Lower lobe of right lung (tissue), 2 donors: ENCODE measurements around the gene APPBP2. TPM values are rescaled to one million over a fixed set of nuclear protein-coding genes. Genes with fewer than 3 reads are reported as not detected.

Experiments used
- ATAC-seq, 2 donors: fragments of 200-7000 bp; cut with Tn5 transposase; one replicate each; pipeline ENCODE4 v1.9.1; 2020 to 2022; ENCODE audit warnings: mild to moderate bottlenecking in 2 of 2, moderate library complexity in 2 of 2
- DNase-seq: peaks from one replicate; pipeline ENCODE4 v3.0.0-alpha.2; 2020
- H3K27ac ChIP-seq: fragments of 200-600 bp; one replicate; pipeline ENCODE4 v1.8.0; 2022
- H3K27me3 ChIP-seq: fragments of 200-600 bp; one replicate; pipeline ENCODE4 v1.8.0; 2022; ENCODE audit warnings: low read depth
- H3K36me3 ChIP-seq: fragments of 200-600 bp; one replicate; pipeline ENCODE4 v1.8.0; 2022; ENCODE audit warnings: mild to moderate bottlenecking
- H3K4me1 ChIP-seq: fragments of 200-600 bp; one replicate; pipeline ENCODE4 v1.8.0; 2022
- H3K4me3 ChIP-seq: fragments of 200-600 bp; one replicate; pipeline ENCODE4 v1.8.0; 2022; ENCODE audit warnings: mild to moderate bottlenecking
- H3K9me3 ChIP-seq: fragments of 200-600 bp; one replicate; pipeline ENCODE4 v1.8.0; 2022
- intact Hi-C: fragments of 100-400 bp; cut with DNase I; formaldehyde crosslinking; loops from one replicate; pipeline ENCODE4 v1.11.0; 2022
- long read RNA-seq: library from polyadenylated mRNA; unstranded; transcript quantifications from one replicate; pipeline ENCODE4 v2.0.0, GENCODE V29; 2021
- total RNA-seq: library from RNA; stranded (reverse); fragmentation: NEBNext Ultra II Directional; extraction: Animal tissue kit (Norgen Biotek cat#: 25700); gene quantifications from one replicate; pipeline ENCODE4 v1.2.1, GENCODE V29; 2021
- TF ChIP-seq, protein P1 (sequence below): fragments of 200-600 bp; IDR thresholded peaks from one replicate; pipeline ENCODE4 v1.8.0; 2022; ENCODE audit warnings: antibody characterized with exemption, mild to moderate bottlenecking
- donor health status: DM: no; HTN: yes; CAD: no; lungs with severe emphysema.

Gene APPBP2, protein sequence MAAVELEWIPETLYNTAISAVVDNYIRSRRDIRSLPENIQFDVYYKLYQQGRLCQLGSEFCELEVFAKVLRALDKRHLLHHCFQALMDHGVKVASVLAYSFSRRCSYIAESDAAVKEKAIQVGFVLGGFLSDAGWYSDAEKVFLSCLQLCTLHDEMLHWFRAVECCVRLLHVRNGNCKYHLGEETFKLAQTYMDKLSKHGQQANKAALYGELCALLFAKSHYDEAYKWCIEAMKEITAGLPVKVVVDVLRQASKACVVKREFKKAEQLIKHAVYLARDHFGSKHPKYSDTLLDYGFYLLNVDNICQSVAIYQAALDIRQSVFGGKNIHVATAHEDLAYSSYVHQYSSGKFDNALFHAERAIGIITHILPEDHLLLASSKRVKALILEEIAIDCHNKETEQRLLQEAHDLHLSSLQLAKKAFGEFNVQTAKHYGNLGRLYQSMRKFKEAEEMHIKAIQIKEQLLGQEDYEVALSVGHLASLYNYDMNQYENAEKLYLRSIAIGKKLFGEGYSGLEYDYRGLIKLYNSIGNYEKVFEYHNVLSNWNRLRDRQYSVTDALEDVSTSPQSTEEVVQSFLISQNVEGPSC
- total RNA-seq: 49.4 TPM
- long read RNA-seq, full-length matches to known transcripts: 43 of 73 reads
- long read RNA-seq, partial matches to known transcripts: 7 of 73 reads
- long read RNA-seq, other reads (novel, unspliced or antisense): 23 of 73 reads

DNA sequence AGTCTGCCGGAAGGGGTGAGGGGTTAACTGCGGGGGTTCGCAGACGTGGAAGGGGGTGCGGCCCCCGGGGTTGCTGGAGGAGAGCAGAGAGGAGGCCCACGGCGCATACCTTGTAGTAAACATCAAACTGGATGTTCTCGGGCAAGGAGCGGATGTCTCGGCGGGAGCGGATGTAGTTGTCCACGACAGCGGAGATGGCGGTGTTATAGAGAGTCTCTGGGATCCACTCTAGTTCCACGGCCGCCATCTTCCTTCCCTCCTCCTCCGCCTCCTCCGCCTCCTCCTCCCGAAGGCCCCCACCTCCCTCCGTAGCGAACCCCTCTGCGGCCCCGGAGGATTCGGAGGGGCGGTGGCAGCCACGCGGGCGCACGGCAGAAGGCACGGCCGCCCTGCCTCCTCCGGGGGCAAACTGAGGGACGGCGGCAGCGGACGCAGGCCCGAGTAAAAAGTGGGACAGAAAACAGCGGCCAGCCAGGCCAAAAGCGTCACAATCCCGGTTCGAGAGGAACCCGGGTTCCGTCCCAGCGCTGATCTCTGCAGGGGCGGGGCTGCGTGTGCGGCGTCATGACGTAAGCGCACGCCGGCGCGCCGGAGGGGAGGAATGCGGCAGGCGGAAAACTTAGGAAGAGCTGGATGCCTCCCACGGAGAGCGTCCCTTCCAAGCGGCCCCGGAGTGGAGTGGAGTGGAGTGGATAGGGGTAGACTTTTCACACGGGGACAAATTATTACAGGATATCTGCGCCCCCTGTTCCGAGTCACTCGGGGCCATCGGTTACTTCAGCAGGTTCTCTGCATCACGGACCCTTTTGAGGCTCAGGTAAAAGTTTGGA lies at the start of gene APPBP2:
APPBP2 (minus strand) TSS at position 558 of the 830 bp plus-strand sequence; CDS start at position 247, 311 bp downstream.
- TF ChIP-seq, protein P1, sequence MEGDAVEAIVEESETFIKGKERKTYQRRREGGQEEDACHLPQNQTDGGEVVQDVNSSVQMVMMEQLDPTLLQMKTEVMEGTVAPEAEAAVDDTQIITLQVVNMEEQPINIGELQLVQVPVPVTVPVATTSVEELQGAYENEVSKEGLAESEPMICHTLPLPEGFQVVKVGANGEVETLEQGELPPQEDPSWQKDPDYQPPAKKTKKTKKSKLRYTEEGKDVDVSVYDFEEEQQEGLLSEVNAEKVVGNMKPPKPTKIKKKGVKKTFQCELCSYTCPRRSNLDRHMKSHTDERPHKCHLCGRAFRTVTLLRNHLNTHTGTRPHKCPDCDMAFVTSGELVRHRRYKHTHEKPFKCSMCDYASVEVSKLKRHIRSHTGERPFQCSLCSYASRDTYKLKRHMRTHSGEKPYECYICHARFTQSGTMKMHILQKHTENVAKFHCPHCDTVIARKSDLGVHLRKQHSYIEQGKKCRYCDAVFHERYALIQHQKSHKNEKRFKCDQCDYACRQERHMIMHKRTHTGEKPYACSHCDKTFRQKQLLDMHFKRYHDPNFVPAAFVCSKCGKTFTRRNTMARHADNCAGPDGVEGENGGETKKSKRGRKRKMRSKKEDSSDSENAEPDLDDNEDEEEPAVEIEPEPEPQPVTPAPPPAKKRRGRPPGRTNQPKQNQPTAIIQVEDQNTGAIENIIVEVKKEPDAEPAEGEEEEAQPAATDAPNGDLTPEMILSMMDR: no peak
- Histone ChIP-seq H3K27ac (peak within 1 kb of the TSS; percentile 99), H3K9me3 (no peaks in the 10 kb centered on the region), H3K4me1 (peaks cover 44% of the 10 kb centered on the region), H3K4me3 (peak within 1 kb of the TSS; percentile 93), H3K36me3 (peaks cover under 1% of the 10 kb centered on the region), H3K27me3 (no peaks in the 10 kb centered on the region)
- ATAC-seq: peak; percentile 98
- intact Hi-C loops: loop anchor here (10.0 kb wide), 1 partner anchor 61 kb away; no protein-coding TSS in a partner anchor
- DNase-seq: peak; percentile 90

DNA sequence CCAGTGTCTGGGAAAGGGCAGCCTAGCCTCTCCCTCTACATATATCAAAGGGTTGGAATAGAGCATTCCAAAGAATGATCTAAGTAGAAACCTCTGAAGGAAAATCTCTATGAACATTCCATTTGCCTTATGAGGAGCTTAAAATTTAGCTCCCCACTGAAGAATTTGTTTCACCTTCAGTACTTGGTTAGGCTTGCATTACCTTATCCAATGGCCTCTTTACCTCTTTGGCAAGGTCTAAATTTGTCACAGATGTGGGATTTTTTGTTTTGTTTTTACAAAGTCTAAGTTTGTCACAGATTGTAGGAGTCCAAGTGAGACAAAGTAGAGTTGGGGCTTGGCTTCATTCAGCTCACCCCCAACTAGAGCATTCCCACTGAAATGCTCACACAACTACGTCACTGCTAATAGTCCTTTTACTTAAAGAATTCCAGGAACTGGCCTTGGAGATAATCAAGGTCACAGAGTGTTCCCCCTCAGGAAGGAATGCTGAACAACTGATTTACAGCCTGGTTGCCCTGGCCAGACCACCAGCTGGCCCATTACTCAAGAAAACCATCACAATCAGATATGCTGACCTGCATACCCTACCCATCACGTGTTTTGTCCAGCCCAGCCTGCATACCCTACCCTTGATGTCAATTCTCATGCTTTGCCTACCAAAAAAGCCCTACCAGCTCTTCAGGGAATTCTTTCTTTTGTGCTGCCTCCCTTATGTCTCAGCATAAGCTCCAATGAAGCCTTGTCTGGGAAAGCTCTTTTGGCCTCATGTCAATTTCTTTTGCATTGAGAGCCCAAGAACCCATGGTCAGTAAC lies 47.4 kb upstream of the APPBP2 start:
- intact Hi-C loops: no loop called here

DNA sequence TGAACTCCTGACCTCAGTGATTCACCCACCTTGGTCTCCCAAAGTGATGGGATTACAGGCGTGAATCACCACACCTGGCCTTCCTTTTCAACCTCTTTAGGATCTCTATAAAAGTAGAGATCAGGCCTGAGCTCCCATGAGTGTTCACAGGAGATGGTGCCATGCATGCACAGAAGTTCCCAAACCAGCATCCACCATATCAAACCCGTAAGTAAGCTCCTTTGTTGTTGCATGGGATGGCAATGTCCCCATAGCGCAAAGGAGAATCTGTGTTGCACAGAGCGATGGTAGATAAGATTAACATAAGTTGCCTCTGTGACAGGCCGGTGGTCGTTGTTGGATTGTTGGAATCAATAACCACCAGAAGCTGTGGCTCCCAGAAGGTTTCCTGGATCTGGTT lies 39.2 kb upstream of the APPBP2 start:
- DNase-seq (no peak), ATAC-seq (no peak)
- H3K27me3 ChIP-seq: no peaks in the 10 kb centered on the region
- H3K9me3 ChIP-seq: no peaks in the 10 kb centered on the region
- TF ChIP-seq, protein P1: no peak
- no peaks in the 10 kb centered on the region for H3K36me3 ChIP-seq
- intact Hi-C loops: no loop called here
- H3K4me1 ChIP-seq: peaks cover 11% of the 10 kb centered on the region
- no peak overlapping the region for H3K27ac ChIP-seq
- H3K4me3 ChIP-seq: no peak overlapping the region

More for the DNA sequence above, 47.4 kb upstream of the APPBP2 start:
- TF ChIP-seq, protein P1: no peak
- peak in 1 of 2 donors; percentile 27 for ATAC-seq
- H3K27ac ChIP-seq: peak overlapping the region; percentile 66
- no peak for DNase-seq
- H3K27me3 ChIP-seq: no peaks in the 10 kb centered on the region
- no peaks in the 10 kb centered on the region for H3K36me3 ChIP-seq
- no peaks in the 10 kb centered on the region for H3K9me3 ChIP-seq
- H3K4me1 ChIP-seq: peaks cover 51% of the 10 kb centered on the region
- H3K4me3 ChIP-seq: no peak overlapping the region

DNA sequence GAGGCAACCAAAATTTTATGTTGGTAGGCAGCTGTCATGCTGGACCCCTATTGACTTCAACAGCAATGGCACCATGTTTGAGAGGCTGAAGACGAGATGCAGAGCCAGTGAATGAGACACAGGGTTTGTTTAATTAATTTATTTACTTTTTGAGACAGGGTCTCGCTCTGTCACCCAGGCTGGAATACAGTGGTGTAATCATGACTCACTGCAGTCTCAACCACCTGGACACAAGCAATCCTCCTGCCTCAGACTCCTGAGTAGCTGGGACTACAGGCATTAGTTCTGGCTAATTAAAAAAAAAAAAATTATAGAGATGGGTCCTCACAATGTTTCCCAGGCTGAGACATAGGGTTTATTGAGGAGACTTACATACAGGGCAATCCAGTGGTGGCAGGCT lies 37.7 kb upstream of the APPBP2 start:
- no peaks in the 10 kb centered on the region for H3K27me3 ChIP-seq
- H3K36me3 ChIP-seq: no peaks in the 10 kb centered on the region
- TF ChIP-seq, protein P1: no peak
- DNase-seq (no peak), ATAC-seq (no peak)
- H3K4me1 ChIP-seq: no peaks in the 10 kb centered on the region
- intact Hi-C loops: no loop called here
- no peaks in the 10 kb centered on the region for H3K9me3 ChIP-seq
- H3K4me3 ChIP-seq: no peak overlapping the region
- H3K27ac ChIP-seq: no peak overlapping the region
